Neural cell (in vitro differentiated cells): ENCODE measurements around the gene MAOB. TPM values are rescaled to one million over a fixed set of nuclear protein-coding genes. Genes with fewer than 3 reads are reported as not detected.

Experiments used
- H2AFZ ChIP-seq: fragments of 200-600, 300-800 bp; sonication (generic), shearing (Covaris generic); 2 replicates; pipeline ENCODE4 v1.6.0; 2014; ENCODE audit warnings: low read depth, mild to moderate bottlenecking, antibody characterized with exemption, low read length, moderate library complexity
- H3F3A ChIP-seq: fragments of 200-600 bp; shearing (Covaris generic); 2 replicates; pipeline ENCODE4 v1.6.1; 2016; ENCODE audit warnings: mild to moderate bottlenecking, moderate library complexity, mixed read lengths, antibody characterized with exemption, low read length; ENCODE audit not compliant: insufficient read depth, poor library complexity, severe bottlenecking
- H3K27ac ChIP-seq: fragments of 200-600, 300-800 bp; sonication (generic), shearing (Covaris generic); 2 replicates; pipeline ENCODE4 v1.5.1; 2014; ENCODE audit warnings: mild to moderate bottlenecking, low read length, moderate library complexity
- H3K27me3 ChIP-seq: fragments of 300-800, 200-600 bp; sonication (generic), shearing (Covaris generic); 2 replicates; pipeline ENCODE4 v1.6.0; 2014; ENCODE audit warnings: mild to moderate bottlenecking, low read depth, low read length, moderate library complexity; ENCODE audit not compliant: insufficient read depth
- H3K36me3 ChIP-seq: fragments of 300-800, 200-600 bp; sonication (generic), shearing (Covaris generic); 2 replicates; pipeline ENCODE4 v1.5.1; 2014; ENCODE audit warnings: mild to moderate bottlenecking, antibody characterized with exemption, low read length, moderate library complexity; ENCODE audit not compliant: insufficient read depth
- H3K4me2 ChIP-seq: fragments of 300-800, 200-600 bp; sonication (generic), shearing (Covaris generic); 2 replicates; pipeline ENCODE4 v1.6.0; 2014; ENCODE audit warnings: mild to moderate bottlenecking, low read length
- H3K4me3 ChIP-seq: fragments of 300-800, 200-600 bp; sonication (generic), shearing (Covaris generic); 2 replicates; pipeline ENCODE4 v1.5.1; 2014; ENCODE audit warnings: mild to moderate bottlenecking, low read length, moderate library complexity
- H3K79me2 ChIP-seq: fragments of 200-600 bp; shearing (Covaris generic); replicated peaks from 2 replicates; pipeline ENCODE4 v1.6.0; 2014; ENCODE audit warnings: mild to moderate bottlenecking, low read length, moderate library complexity; ENCODE audit not compliant: insufficient read depth
- H3K9ac ChIP-seq: fragments of 300-800, 200-600 bp; sonication (generic), shearing (Covaris generic); 2 replicates; pipeline ENCODE4 v1.6.1; 2016; ENCODE audit warnings: mild to moderate bottlenecking, low read length, mixed read lengths
- H3K9me2 ChIP-seq: fragments of 200-600 bp; shearing (Covaris generic); 2 replicates; pipeline ENCODE4 v1.6.1; 2016; ENCODE audit warnings: mild to moderate bottlenecking, low read length, mixed read lengths; ENCODE audit not compliant: insufficient read depth
- H3K9me3 ChIP-seq: fragments of 200-600, 300-800 bp; sonication (generic), shearing (Covaris generic); 2 replicates; pipeline ENCODE4 v1.6.1; 2016; ENCODE audit warnings: mild to moderate bottlenecking, mixed run types, low read length, moderate library complexity, mixed read lengths
- H4K20me1 ChIP-seq: fragments of 200-600 bp; shearing (Covaris generic); 2 replicates; pipeline ENCODE4 v1.6.1; 2016; ENCODE audit warnings: mild to moderate bottlenecking, mixed run types; ENCODE audit not compliant: insufficient read depth
- MXI1 ChIP-seq: fragments of 450-650 bp; conservative IDR thresholded peaks from 2 replicates; pipeline ENCODE4 v1.6.1; 2014; ENCODE audit warnings: antibody characterized with exemption, mild to moderate bottlenecking; ENCODE audit not compliant: poor library complexity, severe bottlenecking
- REST ChIP-seq: IDR thresholded peaks from 2 replicates; pipeline ENCODE4 v1.6.1; 2012; ENCODE audit warnings: borderline replicate concordance
- TAF1 ChIP-seq: IDR thresholded peaks from 2 replicates; pipeline ENCODE4 v1.6.1; 2012; ENCODE audit warnings: low read depth
- polyA plus RNA-seq: library from polyadenylated mRNA; depleted of rRNA; stranded (reverse); fragments of >200 nt; gene quantifications from 2 replicates; pipeline ENCODE4 v1.2.3, GENCODE V29; 2014

The MAOB gene
- polyA plus RNA-seq, 1 donor from 2014 or later = not detected

DNA sequence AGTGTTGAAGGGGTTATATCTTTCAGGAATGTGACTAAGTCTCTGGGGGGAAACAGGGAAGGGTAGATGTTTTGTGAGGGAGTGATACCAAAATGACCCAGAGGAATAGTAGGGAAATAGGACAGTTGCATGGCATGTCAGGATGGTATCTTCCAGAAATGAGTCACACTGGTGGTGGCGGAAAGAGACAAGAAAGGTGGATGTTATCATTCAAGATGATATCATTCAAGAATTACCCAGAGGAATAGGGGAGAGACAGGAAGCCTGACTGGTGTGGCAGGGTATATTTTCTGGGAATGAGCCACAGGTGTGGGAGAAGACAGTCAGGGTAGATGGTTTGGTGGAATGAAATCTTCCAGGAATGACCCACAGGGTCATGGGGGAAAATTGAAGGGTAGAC is 165.1 kb downstream of the MAOB start:
- no peaks in the 10 kb centered on the region for H3K9me3 ChIP-seq
- TF ChIP-seq MXI1 (no peak), REST (no peak)
- H3K4me2 ChIP-seq = no peak overlapping the region
- no peaks in the 10 kb centered on the region for H3K36me3 ChIP-seq
- H3K79me2 ChIP-seq = no peaks in the 10 kb centered on the region
- no peak overlapping the region for H3K9ac ChIP-seq
- no peak overlapping the region for H3K4me3 ChIP-seq
- H3F3A ChIP-seq = no peaks in the 10 kb centered on the region
- no peak overlapping the region for H2AFZ ChIP-seq
- no peaks in the 10 kb centered on the region for H3K9me2 ChIP-seq
- no peaks in the 10 kb centered on the region for H3K27me3 ChIP-seq
- no peak overlapping the region for H3K27ac ChIP-seq
- H4K20me1 ChIP-seq = no peaks in the 10 kb centered on the region

DNA sequence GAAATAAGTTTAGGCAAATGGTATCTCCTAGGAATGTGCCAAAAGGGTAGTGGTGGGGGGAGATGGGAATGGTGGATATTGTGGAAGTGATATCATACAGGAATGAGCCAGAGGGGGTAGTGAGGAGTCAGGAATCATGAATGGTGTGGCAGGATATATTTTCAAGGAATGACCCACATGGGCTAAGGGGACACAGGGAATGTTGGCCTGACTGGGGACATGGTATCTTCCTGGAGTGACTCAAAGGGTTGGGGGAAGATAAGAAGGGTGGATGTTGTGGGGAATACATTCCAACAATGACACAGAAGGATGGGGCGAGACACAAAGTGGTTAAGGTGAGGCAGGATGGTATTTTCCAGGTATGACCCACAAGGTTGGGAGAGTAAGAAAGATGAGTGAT is 165.6 kb downstream of the MAOB start:
- Histone ChIP-seq H3K27me3 (no peaks in the 10 kb centered on the region), H3K9ac (no peak overlapping the region), H2AFZ (no peak overlapping the region), H3K9me2 (no peaks in the 10 kb centered on the region), H3K4me2 (no peak overlapping the region), H3K36me3 (no peaks in the 10 kb centered on the region), H4K20me1 (no peaks in the 10 kb centered on the region), H3K27ac (no peak overlapping the region), H3K4me3 (no peak overlapping the region), H3K79me2 (no peaks in the 10 kb centered on the region), H3K9me3 (no peaks in the 10 kb centered on the region), H3F3A (no peaks in the 10 kb centered on the region)
- no peak for TF ChIP-seq TAF1

Other genes starting within 250 kb of the MAOB start
- gene MAOA, start 226.2 kb downstream of the MAOB start, polyA plus RNA-seq = 1.3 and 1.8 TPM in 2 replicates
- 34.1 and 43.6 TPM in 2 replicates for gene NDP, start 90.9 kb upstream of the MAOB start, polyA plus RNA-seq